NCI-H1930 (cell line): ENCODE results near the gene UBR4.

Experiments used
- DNase-seq, 2 experiments: peaks; one replicate each; lab custom pipeline; 2025; lab: John Stamatoyannopoulos, UW

UBR4 gene

GRCh38 chr1:19089524-19089923 lies 120.5 kb downstream of the UBR4 start:
- no peak for DNase-seq

GRCh38 chr1:19088717-19089442 lies 121.2 kb downstream of the UBR4 start:
- no peak for DNase-seq

GRCh38 chr1:19087737-19088594 lies 122.1 kb downstream of the UBR4 start:
- DNase-seq = no peak

- no peak for DNase-seq
These were observed 122.9 kb downstream of the UBR4 start for GRCh38 chr1:19087017-19087736.

- DNase-seq = no peak
These were observed 123.7 kb downstream of the UBR4 start for GRCh38 chr1:19086176-19086875.

- DNase-seq = no peak
These were observed 125.8 kb downstream of the UBR4 start for GRCh38 chr1:19084206-19084738.

GRCh38 chr1:19083081-19083480 lies 127.0 kb downstream of the UBR4 start:
- no peak for DNase-seq

GRCh38 chr1:19081218-19081893 lies 128.7 kb downstream of the UBR4 start:
- no peak for DNase-seq

GRCh38 chr1:19080721-19081120 lies 129.3 kb downstream of the UBR4 start:
- no peak for DNase-seq

GRCh38 chr1:19079541-19080472 lies 130.3 kb downstream of the UBR4 start:
- no peak for DNase-seq

DNA sequence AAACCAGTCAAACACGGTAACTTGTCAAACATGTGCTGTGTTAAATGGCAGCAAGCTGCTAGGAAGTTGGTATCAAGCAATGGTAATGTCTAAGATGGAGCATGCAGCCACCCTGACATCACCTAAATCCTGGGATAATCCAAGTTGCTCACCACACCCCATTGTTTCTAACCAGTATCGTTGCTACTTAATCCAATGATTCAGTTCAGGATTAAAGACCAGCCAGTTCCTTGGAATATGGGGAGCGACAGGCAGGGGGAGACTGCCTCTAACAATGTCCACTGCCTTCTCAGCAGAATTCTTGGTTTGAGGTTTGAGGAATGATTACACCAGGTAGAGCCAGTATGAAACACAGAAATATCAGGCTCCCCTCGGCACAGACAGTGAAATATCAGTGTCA lies 131.5 kb downstream of the UBR4 start:
- no peak for DNase-seq

GRCh38 chr1:19076841-19077616 lies 133.0 kb downstream of the UBR4 start:
- no peak for DNase-seq

GRCh38 chr1:19074902-19075721 lies 135.0 kb downstream of the UBR4 start:
- no peak for DNase-seq

DNA sequence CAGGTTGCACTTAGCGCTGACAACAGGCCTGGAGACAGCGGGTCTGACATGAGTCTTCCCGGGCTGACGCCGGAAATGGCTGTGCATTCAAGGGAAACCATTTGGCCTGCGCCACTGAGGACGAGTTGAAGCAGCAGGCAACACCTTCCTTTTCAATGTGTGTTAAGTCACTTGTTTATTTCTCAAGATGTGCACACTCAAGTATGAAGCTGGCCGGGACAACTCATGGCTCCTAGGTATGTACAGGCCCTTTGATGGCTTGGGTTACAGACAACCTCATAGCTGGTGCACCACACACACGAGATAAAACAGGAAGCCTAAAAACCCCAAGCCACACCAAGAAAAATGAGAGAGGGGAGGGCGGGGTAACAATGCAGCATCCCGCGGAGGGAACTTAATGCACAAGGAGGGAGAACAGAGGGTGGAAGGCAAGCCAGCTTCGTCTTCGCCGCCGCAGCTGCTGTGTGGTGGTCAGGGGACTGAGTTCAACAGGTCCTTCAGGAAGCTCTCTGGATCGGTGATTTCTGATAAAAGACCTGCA lies 135.6 kb downstream of the UBR4 start:
- no peak for DNase-seq

DNA sequence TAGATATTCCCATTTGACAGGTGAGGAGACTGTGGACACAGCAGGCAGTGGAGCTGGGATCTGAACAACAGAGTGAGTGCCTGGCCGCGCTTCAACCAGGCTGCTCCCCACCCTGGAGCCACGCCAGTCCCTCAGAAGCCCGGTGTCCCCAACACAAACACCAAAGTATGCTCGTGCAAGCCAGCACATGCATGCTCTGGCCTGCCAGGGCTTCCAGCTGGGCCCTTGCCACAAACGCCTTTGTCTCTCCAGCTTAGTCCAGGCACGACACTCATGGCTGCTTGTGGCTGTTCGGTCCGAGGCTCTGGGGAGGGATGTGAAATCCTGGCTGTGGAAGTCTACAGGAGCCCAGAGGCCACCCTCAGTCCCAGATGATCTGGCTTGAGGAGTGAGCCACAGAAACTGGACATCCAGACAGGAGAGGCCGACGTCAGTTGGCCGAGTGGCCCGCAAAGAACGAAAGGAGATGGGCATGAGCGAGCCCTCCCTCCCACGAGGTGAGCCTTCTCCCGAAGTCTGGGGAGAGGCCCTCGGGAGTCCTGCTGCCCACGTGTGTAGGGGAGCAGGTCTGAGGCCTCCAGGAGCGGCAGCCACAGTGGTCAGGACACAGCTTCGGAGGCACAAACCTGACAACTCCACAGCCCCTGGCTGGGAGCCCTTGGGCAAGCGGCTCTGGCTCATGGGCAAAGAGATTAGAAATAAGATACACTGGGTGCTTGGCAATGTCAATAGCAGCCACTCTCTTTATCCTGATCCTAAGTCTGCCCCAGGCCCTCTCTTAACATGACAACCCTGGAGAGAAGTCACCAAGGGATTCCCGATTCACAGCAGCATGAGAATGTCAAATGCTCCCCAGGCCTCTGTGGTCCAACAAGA lies 136.5 kb downstream of the UBR4 start:
- DNase-seq = no peak

DNA sequence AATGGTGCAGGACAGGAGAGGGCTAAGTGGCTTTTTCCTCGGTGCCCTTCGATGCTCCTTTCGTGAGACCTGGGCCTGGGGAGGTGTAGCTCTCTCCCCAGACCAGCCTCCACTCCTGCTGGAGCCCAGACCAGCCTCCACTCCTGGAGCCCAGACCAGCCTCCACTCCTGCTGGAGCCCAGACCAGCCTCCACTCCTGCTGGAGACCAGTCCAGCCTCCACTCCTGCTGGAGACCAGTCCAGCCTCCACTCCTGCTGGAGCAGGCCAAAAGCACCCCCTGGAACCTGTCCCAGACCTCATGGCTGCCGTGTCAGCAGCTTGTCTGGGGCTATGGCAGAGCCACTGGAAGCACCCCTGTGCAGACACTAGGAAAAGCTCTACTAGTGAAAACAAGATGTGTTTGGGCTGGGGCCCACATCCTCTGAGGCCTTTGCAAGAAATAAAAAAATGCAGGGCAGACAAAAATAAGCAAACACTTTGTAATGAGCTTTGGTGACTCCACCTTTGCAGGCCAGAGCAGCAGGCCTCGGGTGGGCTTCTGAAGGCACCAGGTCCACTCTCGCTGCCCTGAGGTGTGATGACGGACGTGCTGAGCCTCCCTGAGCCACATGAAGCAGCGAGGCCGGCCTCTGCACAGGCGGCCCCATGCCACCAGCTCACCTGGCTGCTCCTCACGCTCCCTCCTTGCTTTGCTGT lies 137.6 kb downstream of the UBR4 start:
- DNase-seq = no peak
